Progenitor cell of endocrine pancreas (in vitro differentiated cells): ENCODE results near the gene ANKMY1. TPM values are rescaled to one million over a fixed set of nuclear protein-coding genes. Genes with fewer than 3 reads are reported as not detected.
A peak's percentile ranks its signal among the peaks of the same experiment; 100 is the strongest.

Experiments used
- DNase-seq: peaks from one replicate; pipeline ENCODE4 v3.0.0; 2021; ENCODE audit warnings: low spot score; ENCODE audit not compliant: unreplicated experiment
- H3K27ac Mint-ChIP-seq: 2 replicates; pipeline ENCODE4 v1.8.0; 2021; ENCODE audit warnings: mild to moderate bottlenecking, moderate library complexity, mixed read lengths
- H3K27me3 Mint-ChIP-seq: 2 replicates; pipeline ENCODE4 v1.8.0; 2021; ENCODE audit warnings: mixed read lengths
- H3K36me3 Mint-ChIP-seq: 2 replicates; pipeline ENCODE4 v1.8.0; 2022; ENCODE audit warnings: mixed read lengths; ENCODE audit not compliant: insufficient read depth
- H3K4me1 Mint-ChIP-seq: 2 replicates; pipeline ENCODE4 v1.8.0; 2021; ENCODE audit warnings: low read depth, mixed read lengths
- H3K4me3 Mint-ChIP-seq: 2 replicates; pipeline ENCODE4 v1.8.0; 2021; ENCODE audit warnings: low read depth, mild to moderate bottlenecking, moderate library complexity, mixed read lengths
- H3K9me3 Mint-ChIP-seq: 2 replicates; pipeline ENCODE4 v1.8.0; 2021; ENCODE audit warnings: low read depth, mixed read lengths
- CTCF ChIP-seq: fragments of 200-600 bp; sonication (generic); IDR thresholded peaks from one replicate; pipeline ENCODE4 v1.5.0; 2021; ENCODE audit warnings: antibody characterized with exemption, mild to moderate bottlenecking; ENCODE audit not compliant: unreplicated experiment
- total RNA-seq: library from RNA; stranded (reverse); gene quantifications from 2 replicates; pipeline ENCODE4 v1.2.1, GENCODE V29; 2021

ANKMY1 gene
- total RNA-seq, 1 donor from 2014 or later: 29.2 TPM

GRCh38 chr2:240589850-240590525, 32.2 kb upstream of the ANKMY1 start:
- no peak overlapping the region for H3K4me3 Mint-ChIP-seq
- H3K27ac Mint-ChIP-seq: no peak overlapping the region
- H3K9me3 Mint-ChIP-seq: no peaks in the 10 kb centered on the region
- TF ChIP-seq CTCF: no peak
- peaks cover 19% of the 10 kb centered on the region for H3K4me1 Mint-ChIP-seq
- H3K36me3 Mint-ChIP-seq: no peaks in the 10 kb centered on the region
- DNase-seq: no peak
- H3K27me3 Mint-ChIP-seq: no peaks in the 10 kb centered on the region

GRCh38 chr2:240589375-240589774, 31.6 kb upstream of the ANKMY1 start:
- no peak for TF ChIP-seq CTCF
- no peaks in the 10 kb centered on the region for H3K9me3 Mint-ChIP-seq
- no peaks in the 10 kb centered on the region for H3K27me3 Mint-ChIP-seq
- H3K36me3 Mint-ChIP-seq: no peaks in the 10 kb centered on the region
- no peak overlapping the region for H3K4me3 Mint-ChIP-seq
- no peak for DNase-seq
- H3K4me1 Mint-ChIP-seq: peaks cover 23% of the 10 kb centered on the region
- H3K27ac Mint-ChIP-seq: no peak overlapping the region

- no peak for TF ChIP-seq CTCF
- no peaks in the 10 kb centered on the region for H3K36me3 Mint-ChIP-seq
- H3K4me3 Mint-ChIP-seq: peak overlapping the region; percentile 93
- no peak for DNase-seq
- H3K4me1 Mint-ChIP-seq: peaks cover 23% of the 10 kb centered on the region
- no peak overlapping the region for H3K27ac Mint-ChIP-seq
- H3K9me3 Mint-ChIP-seq: no peaks in the 10 kb centered on the region
- no peaks in the 10 kb centered on the region for H3K27me3 Mint-ChIP-seq
These were observed 30.9 kb upstream of the ANKMY1 start for GRCh38 chr2:240588669-240589068.

- Mint-ChIP-seq H3K4me1 (peaks cover 23% of the 10 kb centered on the region), H3K36me3 (no peaks in the 10 kb centered on the region), H3K27me3 (no peaks in the 10 kb centered on the region), H3K9me3 (no peaks in the 10 kb centered on the region), H3K4me3 (peak overlapping the region; percentile 93), H3K27ac (peak overlapping the region; percentile 8)
- no peak for DNase-seq
- TF ChIP-seq CTCF: no peak
These were observed 30.3 kb upstream of the ANKMY1 start for GRCh38 chr2:240588006-240588655.

GRCh38 chr2:240586919-240587800, 29.4 kb upstream of the ANKMY1 start:
- H3K27me3 Mint-ChIP-seq: no peaks in the 10 kb centered on the region
- DNase-seq: no peak
- peaks cover 23% of the 10 kb centered on the region for H3K4me1 Mint-ChIP-seq
- H3K9me3 Mint-ChIP-seq: no peaks in the 10 kb centered on the region
- H3K27ac Mint-ChIP-seq: peak overlapping the region; percentile 95
- peak overlapping the region; percentile 93 for H3K4me3 Mint-ChIP-seq
- H3K36me3 Mint-ChIP-seq: peaks cover 1% of the 10 kb centered on the region
- TF ChIP-seq CTCF: no peak
